ENCODE results near the gene NDUFAF4.

The NDUFAF4 gene

DNA sequence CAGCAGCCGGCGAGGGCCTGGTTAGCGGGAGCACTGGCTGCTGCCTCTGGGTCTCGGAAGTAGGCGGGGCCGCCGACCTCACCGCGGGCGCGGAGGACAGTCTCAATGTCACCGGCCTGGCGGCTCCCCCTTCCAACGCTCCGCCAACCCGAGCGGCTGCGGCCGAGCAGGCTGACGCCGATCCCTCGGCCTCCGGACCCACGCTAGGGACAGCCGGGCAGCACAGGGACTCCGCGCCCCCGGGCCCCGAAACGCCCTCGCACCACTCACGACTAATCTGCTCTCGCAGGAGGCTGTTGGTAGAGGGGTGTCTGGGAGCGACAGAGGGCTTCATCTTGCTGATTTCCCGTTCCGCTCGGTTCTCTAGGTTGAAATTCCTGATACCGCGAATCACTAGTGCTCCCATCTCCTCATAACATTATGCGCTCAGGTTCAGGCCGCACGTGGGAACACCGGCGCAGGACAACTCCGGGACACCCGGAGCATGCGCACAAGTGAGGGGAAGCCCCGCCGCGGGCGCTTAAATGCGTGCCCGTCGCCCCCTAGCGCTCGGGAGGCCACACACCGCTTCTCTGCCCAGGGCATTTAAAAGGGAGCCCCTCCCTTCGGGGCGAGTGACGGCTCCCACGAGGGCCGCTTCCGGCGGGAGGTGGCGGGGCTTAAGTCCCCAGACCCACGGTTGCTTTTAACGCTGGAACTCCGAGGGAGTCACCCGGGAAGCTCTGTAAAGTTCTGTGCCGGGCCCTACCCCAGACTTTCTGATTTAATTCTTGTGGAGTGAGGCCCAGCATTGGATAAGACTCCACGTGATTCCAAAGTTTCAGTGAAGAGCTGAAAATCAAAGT lies at the start of gene NDUFAF4:
TSS of gene NDUFAF4 (minus strand) at position 496 of the 845 bp plus-strand sequence. CDS start at position 406, 90 bp downstream.
- DNase-seq: peak; percentile 96

DNA sequence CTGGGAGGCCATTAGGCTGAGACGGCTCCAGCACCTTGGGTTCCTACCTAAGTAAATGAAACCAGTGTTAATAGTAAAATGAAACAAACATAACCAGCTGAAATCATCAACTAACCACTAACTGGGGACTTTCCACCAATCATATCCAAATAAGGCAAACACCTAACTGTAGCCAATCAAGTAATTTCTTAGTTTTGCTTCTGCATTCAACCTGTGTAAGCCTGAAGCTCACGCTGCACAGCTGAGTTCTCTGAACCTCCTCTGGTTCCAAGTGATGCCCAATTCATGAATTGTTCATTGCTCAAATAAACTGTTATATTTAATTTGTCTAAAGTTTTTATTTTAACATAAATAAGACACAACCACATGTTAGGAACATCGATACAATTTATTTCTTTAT lies 49.4 kb upstream of the NDUFAF4 start:
- no peak for DNase-seq

DNA sequence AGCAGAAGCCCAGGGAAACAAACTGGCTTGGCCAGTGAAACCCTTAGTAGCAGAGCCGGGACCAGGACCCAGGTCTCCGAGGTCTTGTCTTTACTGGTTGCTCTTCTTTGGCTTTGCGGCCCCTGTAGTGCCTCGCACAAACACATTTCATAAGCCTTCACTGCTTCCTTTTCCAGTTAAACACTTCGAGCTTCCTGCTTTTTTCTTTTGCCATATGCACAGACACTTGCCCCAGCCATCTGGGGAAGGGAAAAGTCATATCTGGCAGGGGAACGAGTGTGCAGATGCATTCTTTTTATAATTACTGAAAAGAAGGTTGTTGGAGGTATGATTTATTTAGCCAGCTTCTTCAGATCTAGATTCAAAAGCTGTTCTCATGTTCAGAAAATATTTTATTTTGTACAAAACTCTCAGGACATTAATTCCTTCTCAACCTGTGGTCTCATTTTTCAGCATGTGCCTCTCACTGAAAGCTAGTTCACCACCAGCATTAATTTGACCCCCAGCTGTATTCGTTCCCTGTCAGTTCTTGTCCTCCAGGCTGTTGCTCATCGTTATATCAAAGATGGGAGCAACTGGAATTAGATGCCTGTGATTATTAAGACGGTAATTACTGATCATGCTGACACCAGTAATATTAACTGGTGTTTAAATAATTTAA lies 46.0 kb upstream of the NDUFAF4 start:
- no peak for DNase-seq

DNA sequence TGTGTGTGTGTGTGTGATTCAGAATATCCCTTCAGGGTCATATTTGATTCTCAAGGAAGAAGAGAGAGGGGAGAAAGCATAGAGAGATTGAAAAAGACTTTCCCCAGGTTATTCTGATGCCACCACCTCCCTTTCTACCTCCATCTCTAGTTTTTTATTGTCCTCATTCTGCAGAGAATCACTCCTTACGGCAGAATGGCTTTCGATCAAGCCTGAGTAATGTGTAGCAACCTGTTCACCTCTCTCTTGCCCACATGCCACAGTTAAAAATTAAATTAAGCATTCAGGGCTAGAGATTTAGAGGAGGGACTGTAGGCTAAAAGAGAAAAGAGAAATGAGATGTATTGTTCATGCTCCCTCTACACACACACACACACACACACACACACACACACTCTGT lies 45.0 kb upstream of the NDUFAF4 start:
- DNase-seq: no peak

DNA sequence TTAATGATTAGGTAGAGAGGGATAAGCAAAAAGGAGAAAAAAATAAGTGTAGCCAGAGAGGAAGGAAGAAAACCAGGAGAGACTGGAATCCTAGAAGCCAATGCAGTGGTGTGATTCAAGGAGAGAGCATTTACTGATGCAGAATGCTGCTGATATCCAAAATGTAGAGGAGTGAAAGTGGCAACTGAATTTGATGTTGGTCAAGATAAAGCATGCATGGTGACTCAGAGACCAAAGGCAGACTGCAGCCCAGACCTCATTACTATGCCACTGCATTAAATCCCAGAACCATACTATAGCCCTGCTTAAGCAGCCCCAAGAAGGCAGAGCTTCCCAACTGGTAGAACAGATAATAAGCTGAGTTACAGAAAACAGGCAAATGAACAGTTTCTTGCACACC lies 42.6 kb upstream of the NDUFAF4 start:
- DNase-seq: no peak

DNA sequence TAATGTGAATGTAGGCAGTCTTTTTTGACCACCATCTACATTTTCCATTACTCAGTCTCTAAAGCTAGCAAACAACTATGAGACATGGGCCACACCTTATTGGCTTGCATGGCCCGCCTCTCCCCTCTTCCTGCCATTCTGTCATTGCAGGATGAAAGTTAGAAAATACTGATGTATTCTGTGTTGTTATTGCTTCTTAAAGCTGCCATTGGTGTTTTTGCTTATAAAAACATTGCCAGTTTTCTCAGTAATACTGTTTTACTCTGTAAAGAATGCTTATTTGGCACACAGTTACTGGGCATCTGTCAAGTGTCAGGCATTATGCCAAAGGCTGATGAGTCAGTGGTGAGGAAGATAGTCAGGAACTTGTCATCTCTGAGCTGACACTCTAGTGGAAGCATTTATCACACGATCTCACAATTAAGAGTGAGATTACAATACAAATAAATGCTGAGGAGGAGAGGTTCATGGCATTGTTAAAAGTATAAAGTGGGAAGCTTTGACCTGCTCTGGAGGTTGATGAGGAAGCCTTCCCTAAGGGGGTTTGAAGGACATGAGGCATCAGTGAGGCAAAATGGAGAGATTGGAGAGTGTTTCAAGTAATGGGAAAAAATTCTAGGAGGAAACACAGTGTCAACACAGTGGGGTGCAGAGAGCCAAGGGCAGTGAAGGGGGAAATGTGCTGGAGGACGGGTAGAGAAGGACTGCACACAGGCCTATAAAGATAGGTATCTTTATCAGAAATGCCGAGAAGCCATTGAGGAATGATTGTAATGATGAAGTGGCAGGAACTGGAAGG lies 41.5 kb upstream of the NDUFAF4 start:
- DNase-seq: peak; percentile 17

DNA sequence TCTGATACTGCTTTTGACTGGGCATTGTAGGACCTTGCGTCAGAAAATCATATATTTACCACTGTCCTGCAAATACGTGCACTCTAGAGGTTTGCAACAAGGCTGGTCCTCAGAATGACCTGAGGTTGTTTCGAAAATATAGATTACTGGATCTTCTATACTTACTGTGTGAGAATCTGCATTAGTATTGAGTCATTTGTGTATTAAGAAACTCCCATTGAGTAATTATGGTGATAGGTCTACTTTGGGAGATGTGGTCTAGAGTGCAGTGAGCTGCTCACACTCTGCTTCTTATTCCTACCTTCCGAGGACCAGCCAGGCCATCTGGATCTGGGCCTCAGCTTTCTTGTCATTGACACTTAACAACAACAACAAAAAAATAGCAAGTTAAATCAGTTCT lies 36.4 kb upstream of the NDUFAF4 start:
- DNase-seq: no peak

DNA sequence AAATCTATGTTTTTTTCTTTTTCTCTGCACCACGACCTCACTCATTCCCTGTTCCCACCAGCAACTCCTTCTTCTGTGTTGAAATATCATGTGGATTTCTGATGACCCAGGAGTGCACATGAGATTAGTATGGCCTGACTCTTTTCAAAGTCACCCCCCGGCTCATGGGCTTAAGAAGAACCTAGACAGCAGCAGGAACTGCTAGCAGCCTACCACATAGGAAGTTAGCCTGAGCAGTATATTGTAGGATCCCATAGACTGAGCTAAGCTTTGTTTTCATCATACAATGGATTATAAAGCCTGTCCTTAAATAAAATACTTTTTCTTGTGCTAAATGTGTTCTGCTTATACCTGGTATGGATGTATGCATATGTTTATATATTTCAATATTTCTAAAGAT lies 33.5 kb upstream of the NDUFAF4 start:
- no peak for DNase-seq

DNA sequence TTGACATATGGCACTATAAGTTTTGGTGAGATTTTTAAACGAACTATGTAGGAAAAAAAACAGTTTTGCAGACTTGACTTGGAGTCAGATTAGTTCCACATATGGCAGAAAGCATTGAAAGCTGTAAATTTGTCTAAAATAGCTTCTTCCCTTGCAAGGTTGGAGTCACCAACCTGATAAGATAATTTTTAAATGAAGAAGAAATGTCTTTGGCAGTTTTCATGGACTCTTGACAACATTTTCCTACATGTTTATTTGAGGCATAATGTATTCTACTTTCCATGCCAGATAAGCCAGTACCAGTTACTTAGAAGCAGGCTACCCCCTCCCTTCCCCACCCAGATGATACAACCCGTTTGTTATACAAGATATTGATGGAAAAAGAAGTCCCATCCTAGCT lies 32.0 kb upstream of the NDUFAF4 start:
- no peak for DNase-seq

DNA sequence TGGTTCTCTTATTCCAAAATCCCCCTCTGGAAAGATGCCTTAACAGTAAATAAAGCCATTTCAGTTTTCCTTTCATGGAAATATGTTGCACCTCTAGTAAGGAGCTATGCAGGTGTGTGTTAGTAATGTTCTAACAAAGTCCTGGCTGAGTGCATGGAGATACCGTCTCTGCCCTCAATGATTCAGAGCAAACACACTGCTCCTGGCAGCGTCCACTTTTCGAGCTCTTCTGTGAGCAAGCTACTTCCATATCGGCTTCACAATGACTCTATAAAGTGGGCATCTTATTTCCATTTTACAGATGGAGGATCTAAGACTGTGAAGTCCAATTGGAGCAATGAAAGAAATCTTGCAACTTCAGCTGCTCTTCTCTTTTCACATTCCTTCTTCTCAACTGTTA lies 30.0 kb upstream of the NDUFAF4 start:
- no peak for DNase-seq

DNA sequence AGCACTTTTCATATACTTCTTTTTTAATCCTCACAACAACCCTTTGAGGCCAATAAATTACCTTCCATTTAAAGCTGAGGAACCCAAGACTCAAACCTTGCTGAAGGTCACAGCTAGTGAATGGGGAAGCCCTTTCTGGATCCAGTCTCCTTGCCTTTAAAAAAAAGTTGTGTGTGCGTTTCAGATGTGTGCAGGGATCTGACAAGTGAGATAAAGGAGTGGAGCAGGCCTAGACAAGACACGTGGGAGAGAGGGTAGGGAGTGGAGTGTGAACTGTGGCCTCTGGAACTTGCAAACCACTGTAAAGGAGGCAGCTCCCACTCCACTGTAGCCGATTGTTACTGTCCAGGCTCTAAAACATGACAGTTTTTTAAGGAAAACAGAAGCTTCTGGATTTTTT lies 28.7 kb upstream of the NDUFAF4 start:
- DNase-seq: peak; percentile 59

DNA sequence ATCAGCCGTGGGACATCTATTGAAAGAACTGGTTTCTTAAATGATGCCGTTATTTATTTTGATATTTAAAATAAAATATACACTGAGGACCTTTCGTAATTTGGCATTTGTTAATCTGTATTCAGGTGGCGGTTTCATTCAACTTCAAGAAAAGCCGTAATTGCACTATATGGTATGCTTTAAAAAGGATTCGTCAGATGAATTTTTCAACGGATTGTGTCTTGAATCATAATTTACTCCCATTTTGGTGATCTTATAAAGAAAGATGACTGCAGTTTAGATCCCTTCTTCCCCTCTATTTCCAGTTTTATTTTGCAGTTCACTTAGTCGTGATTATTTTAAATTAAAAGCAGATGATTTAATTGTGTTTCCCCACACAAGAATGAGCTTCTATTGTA lies 27.6 kb upstream of the NDUFAF4 start:
- no peak for DNase-seq

DNA sequence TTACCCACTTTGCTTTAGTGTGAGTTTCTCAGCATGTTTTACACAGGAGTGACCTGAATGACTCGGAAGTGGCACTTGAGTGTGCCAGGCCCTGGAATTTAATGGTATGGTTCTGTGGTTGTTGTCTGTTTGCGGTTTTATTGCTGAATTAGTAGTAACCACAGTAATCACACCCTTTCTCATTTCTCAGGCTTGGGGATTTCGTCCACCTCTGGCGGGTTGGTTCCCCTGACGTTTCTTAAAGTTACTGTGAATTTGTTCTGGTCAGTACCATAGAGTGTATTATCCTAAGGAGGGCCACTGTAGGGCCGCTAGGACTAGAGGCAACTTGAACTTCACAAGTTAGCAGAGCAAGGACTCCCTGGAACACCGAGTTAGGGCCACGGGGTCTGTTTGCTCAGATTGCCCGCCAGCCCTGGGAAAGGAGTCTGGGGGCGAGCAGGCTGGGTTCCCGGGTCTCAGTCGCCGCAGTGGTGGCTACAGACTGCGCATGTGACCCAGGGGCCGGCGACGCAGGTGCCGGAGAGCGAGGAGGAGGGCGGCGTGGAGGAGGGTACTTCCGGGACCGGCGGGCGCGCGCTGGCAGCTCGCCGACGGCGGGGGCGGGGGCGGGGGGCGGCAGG lies 26.3 kb upstream of the NDUFAF4 start:
- DNase-seq: peak; percentile 84

DNA sequence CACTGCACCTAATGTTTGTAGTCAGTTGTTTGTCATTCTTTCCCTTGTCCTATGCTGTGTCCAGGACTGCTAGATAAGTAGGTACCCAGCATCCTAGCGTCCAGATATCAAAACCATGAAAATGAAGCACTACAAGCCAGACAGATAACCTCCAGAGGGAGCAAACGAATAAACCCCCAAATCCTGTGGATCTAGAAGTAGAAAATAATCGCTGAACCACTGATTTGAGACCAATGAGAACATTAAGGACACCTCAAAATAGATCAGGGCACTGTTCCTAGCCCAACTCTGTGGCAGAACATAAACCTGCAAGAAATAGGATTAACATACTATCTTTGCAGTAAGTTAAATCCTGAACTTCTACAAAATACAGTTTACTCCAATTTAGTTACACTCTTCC lies 25.7 kb upstream of the NDUFAF4 start:
- peak; percentile 60 for DNase-seq

DNA sequence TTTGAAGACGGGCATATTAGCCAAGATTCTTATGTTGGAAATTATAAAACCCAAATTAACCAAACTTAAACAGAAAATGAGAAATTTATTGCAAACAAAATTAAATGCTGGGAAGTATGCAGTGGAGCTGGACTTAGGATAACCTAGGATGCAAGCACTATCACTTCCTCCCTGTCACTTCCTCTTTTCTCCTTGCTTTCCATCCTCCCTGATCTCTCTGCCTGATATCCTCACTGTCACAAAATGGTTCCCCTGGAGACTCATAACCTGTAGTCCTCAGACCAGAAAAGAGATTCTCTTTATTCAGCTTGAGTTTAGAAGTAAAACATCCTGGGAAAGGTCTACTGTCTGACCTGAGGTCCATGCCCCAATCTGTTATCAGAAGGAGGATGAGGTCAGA lies 19.4 kb upstream of the NDUFAF4 start:
- no peak for DNase-seq

DNA sequence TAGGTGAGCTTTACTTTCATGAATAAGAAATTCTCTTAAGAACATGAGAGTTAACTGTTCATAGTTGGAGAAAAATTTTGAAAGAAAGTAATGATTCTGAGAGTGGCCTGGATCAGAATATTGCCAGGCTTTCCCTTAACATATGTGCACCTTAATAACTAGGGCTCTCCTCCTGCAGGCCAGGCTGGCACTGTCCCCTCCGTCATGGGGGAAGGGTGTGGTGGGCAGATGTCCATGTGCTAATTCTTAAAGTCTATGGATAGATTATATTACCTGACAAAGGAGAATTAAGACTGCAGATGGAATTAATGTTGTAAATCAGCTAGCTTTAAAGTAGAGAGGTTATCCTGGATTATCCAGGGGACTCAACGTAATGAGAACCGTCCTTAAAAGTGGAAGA lies 15.9 kb upstream of the NDUFAF4 start:
- no peak for DNase-seq

DNA sequence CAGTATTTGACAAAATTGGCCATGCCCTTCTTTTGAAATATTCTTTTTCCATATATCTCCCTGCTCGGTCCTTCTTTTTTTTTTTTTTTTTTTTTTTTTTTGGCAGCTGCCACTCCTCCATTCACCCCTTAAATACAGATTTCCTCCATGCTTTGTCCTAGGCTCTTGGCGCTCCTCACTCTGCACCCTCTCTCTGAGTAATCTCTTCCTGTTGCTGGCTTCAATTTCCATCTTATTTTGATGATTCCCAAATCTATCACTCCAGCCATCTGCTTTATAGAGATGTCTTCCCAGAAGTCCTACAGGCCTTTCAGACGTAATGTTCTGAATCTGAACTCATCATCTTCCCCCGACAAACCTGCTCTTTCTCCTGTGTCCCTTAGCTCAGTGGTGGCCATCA lies 14.1 kb upstream of the NDUFAF4 start:
- no peak for DNase-seq

DNA sequence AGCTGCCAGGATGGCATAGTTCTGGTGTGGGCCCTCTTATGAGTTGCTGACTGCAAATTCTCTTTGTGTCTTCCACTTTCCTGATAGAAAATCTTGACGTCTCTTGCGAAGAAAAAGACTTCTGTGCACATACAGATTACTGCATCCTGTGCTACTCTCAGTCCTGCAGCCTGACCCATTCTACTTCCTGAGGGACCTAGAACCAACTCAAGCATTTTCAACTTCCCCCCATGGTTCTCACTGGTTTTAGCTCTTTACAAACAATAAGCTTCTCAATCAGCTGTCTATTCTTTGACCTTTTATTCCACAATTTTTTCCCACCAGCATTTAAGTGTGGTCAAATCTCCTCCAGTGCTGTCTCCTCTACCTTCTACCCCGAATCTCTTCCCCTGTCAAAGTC lies 13.5 kb upstream of the NDUFAF4 start:
- DNase-seq: no peak

DNA sequence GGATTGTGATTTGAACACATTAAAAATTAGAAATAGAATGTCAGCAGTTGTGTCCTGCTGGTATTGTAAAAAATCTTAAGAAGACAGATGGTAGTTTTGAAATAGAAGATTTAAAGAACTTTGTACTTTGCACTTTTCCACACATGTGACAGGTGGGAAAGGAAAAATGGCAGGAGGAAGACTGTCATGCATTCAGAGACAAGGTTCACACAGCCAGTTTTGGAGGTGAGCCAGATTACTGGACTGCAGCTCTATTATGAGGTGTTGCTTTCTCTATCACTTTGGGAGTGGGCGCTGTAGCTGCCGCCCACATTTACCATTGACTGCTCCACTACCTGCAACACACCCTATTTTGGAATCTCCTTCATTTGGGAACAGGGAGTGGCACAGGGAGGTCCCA lies 12.1 kb upstream of the NDUFAF4 start:
- DNase-seq: no peak

DNA sequence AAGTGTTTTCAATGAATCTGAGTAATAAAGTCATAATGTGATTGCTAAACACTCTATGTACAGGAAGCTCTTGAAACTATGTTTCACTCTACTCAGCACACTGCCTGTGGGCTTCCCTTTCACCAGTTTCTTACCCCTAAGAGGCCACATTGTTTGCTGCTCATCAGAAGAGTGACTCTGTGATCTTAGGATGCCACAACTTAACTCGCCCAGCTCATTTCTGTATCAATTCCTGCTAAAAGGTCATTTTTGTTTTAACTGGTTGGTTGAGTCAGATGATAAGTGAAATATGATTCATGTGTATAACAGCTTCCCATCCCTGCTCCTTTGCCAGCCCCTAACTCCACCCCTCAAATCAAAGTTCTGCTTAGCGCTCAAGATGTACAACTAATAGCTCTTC lies 9.8 kb upstream of the NDUFAF4 start:
- DNase-seq: no peak

DNA sequence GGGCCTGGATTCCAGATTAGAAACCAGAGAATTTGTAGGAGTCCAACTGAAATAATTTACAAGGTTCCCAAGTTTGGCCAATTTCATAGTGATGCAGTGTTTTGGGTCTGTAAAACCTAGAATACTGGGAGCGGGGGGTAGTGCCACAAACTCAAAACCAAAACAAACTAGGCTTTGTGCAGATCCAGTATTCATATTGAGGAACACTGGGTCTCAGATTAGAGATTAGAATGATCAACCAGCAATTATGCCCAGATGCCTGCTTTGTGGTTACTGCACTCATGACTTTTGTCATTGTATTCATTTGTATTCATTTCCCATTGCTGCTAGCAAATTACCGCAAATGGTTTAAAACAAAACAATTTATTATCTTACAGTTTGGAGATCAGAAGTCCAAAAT lies 3.2 kb upstream of the NDUFAF4 start:
- peak; percentile 63 for DNase-seq

DNA sequence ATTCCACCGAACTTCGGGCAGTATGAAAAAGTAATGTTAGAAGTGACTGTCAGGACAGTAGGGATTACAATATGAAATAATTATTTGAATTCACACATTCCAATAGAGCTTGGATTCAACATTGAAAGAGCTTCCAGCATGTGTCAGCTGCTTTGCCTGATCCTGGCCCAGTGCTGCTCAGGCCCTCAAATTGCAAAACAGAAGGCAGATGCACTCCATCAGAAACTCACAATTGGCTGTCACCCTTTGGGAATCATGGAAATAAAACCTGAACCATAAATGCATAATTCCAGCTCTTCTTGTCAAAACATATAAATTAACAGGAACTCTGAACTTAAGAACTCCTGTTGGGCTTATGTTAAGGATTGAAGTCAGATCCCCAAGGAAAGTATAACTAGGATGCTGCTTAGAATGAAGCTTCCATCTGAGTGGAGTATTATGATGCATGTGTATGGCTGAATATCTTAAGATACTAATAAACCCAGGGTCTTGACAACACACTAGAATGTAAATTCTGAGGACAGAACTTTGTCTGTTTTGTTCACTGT lies 1.8 kb upstream of the NDUFAF4 start:
- no peak for DNase-seq

DNA sequence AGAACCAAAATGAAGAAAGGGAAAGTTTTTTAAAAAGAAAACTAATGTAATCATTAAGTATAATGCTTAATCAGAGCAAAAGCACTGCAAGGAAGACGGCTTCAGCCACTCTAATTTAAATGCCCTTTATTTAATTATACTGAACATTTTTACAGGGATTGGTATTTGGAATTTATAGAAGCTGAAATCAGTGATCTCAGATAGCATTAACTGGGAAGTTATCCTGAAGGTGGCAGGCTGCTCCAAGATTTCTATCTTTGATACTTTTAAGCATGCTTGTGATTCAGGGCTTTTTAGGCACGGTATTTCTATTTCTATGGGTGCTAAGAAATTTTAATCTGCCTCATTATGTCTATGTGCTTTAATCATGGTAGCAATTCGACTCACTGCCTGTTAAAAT lies 1.3 kb upstream of the NDUFAF4 start:
- peak; percentile 88 for DNase-seq
